IPS DF 19.7 (cell line): ENCODE data around the gene TCHP.
"Not testable (repeated sequence)": the region's sequence is repeated elsewhere in the genome, so short reads cannot be mapped to it uniquely, and the experiment has no call there.

Source experiments
- DNase-seq: peaks from one replicate; pipeline ENCODE4 v3.0.0-alpha.2; 2013; ENCODE audit warnings: low read depth, low spot score

TCHP gene, protein sequence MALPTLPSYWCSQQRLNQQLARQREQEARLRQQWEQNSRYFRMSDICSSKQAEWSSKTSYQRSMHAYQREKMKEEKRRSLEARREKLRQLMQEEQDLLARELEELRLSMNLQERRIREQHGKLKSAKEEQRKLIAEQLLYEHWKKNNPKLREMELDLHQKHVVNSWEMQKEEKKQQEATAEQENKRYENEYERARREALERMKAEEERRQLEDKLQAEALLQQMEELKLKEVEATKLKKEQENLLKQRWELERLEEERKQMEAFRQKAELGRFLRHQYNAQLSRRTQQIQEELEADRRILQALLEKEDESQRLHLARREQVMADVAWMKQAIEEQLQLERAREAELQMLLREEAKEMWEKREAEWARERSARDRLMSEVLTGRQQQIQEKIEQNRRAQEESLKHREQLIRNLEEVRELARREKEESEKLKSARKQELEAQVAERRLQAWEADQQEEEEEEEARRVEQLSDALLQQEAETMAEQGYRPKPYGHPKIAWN

DNA sequence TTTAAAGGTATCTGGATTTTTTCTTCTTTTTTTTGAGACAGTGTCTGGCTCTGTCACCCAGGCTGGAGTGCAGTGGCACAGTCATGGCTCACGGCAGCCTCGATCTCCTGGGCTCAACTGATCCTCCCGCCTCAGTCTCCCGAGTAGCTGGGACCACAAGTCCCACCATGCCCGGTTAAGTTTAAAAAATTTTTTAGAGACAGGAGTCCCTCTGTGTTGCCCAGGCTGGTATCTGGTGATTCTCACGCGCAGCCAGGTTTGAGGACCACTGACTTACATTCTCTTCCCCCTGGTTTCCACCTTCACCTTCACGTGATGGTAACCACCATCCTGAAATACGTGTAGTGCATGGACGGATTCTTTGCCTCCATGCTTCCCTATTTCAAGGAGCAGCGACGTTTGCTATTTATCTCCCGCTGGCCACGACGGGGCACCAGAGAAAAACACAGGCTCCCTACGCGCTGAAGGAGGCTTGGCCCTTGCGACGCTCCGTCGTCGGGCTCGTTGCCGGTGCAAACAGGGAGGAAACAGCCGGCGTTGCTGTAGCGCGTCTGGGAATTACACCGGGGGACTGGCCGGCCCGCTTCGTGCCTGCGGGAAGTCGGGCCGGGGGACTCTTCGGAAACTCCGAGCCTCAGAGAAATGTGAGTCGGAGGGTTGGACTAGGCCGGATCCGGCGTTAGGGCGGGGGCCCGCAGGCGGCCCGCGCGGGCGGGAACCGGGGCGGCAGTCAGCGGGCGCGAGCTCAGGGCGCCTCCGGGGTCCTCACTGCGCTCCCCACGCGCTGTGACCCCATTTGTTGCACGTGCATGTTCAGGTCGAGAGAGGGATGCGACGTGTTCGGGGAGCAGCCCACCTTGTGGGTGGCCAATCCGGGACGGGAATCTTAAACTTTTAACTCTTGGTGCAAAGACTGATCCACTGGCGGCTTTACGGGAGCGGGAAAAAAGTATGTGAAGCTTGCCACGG, at the start of gene TCHP:
TSS of gene TCHP (plus strand) at position 492 of the 969 bp plus-strand sequence. CDS start 2,753 bp downstream, outside the sequence.
- DNase-seq, result peak; percentile 52

DNA sequence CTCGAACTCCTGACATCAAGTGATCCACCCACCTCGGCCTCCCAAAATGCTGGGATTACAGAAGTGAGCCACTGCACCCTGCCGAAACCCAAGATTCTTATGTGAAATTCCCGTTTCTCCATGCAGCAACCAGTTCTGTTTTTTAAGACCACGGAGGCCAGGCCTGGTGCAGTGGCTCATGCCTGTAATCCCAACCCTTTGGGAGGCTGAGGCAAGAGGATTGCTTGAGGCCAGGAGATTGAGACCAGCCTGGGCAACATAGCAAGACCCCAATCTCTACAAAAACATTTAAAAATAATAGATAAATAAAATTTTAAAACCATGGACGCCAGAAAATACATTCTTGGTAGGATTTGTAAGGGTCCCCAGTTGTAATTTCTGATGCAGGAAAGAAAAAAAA, 49.6 kb upstream of the TCHP start:
- DNase-seq, result not testable (repeated sequence)

DNA sequence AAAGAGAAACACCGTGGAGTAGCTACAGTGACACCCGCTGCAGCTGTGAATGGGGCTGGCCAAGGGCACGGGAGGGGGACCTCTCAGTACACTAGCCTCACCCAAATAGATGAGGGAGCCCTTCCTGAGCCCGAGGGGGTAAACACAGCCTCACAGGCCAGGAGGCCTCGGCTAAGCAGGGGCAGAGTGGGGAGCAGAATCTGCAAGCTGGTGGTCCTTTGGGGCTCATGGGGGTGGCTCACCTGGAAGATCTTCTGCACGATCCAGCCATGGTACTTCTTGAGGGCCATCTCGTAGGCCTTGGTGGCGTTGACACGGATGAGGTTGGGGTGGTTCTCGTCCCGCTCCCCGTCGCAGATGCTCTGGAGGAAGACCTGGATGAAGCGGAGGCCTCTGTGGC, 44.7 kb upstream of the TCHP start:
- DNase-seq, result no peak

DNA sequence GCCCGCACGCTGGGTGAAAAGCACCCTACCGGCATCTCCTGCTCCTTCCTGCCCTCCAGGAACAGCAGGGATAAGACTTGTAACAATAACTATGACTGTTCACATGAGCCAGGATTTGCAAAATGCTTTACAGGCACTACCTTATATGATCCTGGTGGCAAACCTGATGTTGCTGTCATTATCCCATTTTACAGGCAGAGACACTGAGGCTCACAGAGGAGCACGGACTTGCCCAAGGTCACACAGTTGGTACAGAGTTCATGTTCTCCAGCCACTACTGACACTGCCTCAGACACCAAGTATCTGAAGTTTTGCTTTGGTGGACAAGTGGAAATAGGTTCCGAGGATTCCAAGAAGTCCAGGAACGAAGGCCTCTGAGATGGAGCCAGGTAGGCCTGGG, 42.4 kb upstream of the TCHP start:
- DNase-seq, result no peak

DNA sequence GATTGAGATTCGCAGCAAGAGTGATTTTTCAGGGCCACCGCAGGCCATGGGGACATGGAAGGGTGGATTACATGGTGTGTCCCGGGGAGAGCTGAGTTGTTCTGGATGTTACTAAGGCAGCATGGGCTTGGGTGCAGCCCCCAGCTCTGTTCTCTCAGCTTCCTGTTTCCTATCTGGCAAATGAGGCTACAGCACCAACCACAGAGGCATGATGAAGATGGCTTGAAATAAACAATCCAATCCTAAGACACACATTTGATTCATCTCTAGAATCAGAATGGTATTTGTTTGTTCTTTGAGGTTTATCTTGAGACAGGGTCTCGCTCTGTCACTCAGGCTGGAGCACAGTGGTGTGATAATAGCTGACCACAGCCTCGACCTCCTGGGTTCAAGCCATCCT, 41.3 kb upstream of the TCHP start:
- no peak for DNase-seq

DNA sequence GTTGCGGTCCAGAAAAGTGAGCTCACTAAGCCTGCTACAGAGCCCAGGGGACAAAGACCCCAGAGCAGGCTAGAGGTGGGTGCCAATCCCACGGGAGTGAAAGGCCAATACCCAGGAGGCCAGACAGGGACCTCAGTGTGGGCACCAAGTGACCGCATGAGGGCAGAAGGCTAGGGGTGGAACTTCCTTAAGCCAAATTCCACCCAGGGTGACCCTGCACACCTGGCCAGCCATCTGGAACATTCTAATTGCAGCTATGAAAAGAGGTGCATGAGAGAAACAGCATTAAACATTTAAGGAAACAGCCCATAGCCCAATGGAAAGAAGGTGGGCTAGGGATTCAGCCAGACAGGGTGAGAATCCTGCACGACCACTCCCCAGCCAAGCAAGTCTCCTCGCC, 39.1 kb upstream of the TCHP start:
- no peak for DNase-seq

DNA sequence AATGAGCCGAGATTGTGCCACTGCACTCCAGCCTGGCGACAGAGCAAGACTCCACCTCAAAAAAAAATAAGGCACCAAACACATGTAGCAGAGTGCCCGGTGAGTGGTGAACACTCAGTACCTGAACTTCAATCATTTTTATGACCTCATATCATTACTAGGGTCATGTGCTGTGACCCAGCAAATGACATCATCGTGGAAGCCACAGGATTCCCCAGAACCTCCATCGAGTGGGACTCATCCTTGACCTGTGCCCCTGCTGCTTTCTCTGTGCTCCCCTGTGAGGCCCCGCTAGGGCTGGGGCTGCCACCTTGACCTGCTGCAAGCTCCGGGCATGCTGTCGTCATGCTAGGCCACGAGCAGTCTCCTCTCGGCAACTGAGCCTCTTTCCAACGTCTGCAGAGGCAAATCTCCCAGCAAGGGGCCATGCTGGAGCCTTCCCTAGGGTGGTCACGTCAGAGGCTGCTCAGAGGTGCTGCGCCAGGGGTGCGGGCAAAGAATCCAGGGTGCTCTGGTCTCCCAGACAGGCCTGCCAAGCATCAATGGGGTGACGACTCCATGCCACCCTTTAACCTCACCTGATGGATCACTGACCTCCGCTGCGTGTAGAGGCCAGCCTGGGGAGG, 38.3 kb upstream of the TCHP start:
- DNase-seq, result no peak

DNA sequence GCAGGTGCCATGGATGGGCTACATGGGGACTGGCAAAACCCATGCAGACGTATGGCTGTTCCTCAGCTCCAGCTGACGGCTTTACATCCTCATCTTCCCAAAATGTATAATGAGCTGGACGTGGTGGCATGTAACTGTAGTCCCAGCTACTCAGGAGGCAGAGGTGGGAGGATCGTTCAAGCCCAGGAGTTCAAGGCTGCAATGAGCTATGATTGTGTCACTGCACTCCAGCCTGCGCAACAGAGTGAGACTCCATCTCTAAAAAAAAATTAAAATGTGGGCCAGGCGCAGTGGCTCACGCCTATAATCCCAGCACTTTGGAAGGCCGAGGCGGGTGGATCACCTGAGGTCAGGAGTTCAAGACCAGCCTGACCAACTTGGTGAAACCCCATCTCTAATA, 37.6 kb upstream of the TCHP start:
- not testable (repeated sequence) for DNase-seq

DNA sequence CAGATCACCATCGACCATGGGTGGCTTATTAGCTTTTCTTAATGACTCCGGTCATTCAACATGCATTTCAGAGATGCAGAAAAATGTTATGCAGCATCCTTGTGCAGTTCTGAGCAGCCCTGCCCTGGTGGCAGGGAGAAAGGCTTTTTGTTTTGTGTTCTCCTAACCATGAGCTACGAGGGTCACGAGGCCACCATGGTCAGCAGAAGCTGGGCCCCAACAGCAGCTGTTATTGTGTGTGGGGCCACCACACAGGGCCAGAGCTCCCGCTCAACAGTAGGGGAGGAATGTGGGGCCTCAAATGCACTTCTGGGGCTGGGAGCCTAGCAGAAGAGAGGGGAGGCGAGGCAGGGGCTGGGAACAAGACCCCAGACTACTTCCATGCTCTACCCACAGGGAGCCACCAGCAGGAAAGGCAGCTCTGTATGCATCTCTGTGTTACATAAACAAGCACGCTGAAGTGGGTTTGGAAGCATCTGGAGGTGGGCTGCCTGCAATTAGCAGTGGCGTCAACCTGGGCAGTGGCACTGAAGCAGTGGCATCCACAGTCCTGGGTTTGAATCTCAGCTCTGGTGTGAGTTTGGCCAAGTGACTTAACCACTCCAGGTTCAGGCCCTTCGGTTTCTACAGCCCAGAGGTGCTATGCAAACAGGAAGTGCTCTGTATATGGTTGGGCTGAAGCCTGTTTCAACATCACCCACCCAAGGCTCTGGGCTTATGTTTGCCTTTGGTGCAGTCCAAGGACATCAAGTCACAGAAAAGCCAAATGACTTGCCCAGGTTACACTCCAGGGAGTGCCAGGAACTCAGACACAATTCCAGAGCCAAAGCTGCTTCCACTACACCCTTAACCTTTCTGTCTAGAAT, 36.0 kb upstream of the TCHP start:
- DNase-seq, result no peak

DNA sequence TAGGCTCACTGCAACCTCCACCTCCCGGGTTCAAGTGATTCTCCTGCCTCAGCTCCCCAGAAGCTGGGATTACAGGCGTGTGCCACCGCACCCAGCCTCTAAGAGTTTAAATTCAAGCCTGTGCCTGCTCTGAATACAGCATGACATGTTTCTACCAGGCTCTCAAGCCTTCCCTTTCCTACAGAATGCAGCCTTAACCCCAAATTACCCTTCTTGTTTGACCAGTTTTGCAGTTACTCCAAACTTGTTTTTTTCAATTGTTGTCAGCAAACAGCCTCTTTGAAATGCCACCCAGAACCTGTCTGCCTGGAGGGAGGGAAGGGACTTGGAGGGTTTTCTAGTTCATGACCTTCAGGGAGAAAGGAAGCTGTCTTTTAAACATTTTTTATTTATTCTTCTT, 35.2 kb upstream of the TCHP start:
- DNase-seq, result no peak

DNA sequence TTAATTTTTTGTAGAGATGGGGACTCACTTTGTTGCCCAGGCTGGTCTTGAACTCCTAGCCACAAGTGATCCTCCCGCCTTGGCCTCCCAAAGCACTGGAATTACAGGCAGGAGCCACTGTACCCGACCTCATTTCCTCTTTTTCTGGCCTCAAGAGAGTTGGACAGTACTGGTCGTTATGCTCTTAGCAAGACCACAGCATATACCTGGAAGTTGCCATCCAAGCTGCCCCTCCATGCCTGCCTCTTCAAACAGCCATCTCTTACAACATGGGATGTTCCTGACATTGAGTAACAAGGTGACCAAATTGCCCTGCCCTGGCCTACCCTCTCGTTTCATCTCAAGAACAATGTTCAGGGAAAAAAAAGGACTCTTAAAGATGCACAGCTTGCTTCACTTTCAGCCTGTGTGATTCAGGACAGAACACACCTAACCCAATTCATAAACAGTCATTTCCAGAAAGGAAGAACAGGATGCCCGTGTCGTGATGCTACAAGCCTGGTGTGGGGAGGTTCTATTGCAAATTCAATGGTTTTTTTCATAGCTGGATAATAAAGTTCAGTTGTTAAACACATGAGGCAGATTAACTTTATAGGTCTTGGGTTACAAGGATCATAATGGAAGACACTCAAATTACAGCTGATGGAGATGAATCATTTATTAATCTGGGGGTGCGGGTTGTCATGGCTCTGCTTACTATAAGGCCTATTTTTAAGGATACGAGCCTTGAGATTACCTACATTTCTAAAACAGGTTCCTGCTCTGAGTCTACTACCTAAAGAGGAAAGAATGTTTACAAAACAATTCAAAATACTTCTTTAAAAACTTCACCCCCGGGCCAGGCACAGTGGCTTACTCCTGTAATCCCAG, 31.7 kb upstream of the TCHP start:
- no peak for DNase-seq

DNA sequence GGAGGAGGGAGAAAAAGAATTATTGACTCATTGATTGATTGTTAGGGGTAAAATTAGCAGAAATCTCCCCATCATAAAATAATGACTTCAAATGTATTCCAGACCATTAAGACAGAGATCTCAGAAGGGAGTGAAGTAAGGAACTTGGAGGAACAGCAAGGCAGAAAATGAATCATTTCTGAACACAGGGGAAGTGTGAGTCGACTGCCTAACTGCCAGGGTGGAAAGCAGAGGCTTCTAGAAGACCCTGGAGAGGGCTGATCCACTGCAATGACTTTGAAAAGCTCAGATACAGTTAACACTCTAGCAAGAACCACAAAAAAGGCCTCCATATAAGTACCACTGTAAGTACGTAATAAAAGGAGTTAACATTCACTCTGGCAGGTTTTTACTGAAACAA, 29.4 kb upstream of the TCHP start:
- no peak for DNase-seq

DNA sequence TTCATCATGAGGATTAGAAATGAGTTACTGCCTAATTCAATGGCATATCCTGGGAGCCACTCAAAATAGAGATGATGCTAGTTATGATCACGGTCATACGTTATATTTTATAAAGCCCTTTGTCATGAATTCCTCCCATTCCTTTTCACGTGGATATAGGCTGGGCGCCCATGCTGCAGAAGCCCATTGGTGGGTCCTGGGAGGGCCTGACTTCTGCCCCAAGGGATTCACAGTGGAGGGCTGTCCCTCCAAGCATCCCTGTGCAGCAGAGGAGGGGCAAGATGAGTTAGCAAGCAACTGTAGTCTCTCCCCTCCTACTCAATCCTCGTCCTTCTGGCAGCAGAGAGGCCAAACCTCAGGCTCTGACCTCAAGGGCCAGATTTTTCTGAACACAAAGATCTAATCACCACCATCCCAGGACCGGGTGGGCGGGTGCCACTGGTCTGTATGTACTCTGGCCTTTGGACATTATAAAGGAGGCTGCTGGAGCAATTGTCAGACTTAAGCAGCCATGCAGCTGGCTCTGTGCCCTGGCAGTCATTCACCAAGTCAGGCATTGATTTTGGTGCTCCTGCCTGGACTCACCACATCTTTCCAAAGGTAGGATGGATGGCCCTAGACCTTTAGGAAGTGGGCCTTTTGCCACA, 28.3 kb upstream of the TCHP start:
- no peak for DNase-seq

DNA sequence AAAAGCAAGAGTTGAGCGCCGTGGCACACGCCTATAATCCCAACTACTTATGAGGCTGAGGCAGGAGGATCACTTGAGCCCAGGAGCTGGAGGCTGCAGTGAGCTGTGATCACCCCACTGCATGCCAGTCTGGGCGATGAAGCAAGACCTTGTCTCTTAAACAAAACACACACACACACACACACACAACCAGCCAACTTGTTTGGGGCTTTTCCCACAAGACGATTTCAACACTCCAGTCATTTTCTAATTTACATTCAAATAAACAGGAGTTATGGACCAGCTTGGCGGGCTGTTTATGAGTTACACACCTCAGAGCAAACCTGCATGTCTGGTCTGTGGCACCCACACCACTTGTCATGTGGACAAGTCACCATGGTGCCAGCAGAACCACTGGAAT, 26.4 kb upstream of the TCHP start:
- DNase-seq, result no peak

DNA sequence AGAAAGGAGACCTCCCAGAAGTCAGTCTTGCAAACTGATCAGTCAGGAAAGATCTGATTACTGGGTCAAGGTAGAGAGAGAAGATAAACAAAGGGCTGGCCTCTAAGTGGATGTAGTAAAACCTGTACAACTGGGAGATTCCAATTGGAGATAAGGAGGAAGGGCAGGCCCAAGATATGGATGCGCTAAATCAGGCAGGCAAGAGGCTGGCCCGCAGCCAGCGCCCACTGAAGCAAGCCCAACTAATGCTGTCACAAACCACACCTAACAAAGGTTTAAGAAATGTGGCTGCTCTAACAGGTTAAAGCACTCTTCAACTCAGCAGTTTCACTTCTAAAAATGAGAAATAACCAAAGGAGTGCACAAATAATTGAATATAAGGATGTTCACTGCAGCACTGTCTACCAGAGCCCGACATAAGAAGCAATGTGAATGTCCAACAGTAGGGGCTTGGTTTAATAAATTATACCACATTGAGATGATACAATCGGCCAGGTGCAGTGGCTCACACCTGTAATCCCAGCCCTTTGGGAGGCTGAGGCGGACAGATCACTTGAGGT, 24.4 kb upstream of the TCHP start:
- DNase-seq, result no peak

DNA sequence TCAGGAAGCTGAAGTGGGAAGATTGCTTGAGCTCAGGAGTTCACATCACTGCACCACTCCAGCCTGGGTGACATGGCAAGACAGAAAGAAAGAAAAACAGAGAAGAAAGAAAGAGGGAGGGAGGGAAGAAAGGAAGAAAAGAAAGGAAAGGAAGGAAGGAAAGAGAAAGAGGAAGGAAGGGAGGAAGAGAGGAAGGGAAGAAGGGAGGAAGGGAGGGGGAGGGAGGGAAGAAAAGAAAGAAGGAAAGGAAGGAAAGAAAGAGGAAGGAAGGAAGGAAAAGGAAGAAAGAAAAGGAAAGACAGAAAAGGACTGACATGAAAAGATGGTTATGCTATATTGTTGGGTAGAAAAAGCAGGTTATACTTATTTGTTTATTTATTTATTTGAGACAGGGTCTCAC, 23.7 kb upstream of the TCHP start:
- DNase-seq, result no peak

DNA sequence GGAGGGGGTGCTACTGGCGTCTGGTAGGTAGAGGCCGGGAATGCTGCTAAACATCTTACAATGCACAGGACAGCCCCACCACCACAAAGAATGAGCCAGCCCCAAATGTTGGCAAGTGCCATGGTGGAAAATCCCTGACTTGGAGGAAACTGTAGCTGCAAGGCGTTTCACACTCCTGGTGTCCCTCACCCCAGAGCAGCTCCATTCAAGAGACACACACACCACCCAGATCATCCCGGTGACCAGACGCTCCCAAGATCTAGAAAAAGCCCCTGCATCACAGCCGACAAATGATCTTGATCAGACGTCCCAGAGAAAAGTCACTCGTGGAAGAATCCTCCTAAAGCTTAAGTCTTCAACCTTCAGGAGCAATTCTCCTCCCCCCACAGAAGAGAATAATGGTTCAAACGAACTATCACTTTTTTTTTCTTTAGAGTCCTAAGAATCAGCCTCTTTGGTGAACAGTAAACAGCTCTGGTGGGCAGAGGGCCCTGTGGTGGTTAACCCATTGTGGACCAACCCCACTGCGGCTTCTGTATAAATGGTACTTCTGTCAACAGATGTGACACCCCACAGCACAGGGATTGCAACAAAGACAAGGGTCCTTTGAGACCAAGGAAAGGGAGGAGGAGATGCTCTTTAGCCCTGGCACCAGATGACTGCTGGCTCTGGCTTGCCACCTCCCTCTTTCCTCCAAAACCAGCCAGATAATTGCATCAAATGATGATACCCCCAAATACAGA, 22.4 kb upstream of the TCHP start:
- DNase-seq, result no peak

DNA sequence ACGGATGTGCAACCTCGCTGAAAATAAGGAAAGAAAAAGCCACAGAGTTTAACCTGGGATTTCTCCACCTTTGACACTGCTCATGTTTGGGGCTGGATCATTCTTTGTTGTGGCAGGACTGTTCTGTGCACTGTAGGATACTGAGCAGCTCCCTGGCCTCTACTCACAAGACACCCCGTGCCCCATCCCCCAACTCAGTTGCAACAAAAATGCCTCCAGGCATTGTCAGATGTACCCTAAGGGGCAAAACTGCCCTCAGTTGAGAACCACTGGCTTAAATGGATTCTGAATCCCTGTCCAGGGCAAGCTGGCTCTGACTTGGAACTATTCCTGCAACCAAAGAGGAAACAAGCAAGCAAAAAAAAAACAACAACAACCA, 21.8 kb upstream of the TCHP start:
- DNase-seq, result no peak

DNA sequence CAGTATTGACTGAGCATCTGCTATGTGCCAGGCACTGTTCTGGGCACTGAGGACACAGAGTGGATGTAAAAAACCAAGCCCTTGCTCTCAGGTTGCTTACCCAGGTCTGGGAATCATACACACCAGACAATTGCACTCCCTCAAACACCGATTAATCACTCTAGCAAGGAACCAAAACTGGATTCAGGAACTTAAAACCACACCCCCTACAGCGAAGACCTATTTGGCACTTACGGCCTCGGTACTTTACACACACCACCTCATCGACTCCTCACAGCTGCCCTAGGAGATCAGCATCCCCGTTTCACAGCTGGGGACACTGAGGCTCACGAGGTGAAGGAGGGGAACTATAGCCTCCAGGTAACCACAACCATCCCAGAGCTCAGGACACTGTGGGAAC, 21.3 kb upstream of the TCHP start:
- DNase-seq, result no peak
